PFSK-1 (cell line): Measurements from ENCODE around the gene SNCAIP.

Source experiments
- POLR2AphosphoS5 ChIP-seq: IDR thresholded peaks from 2 replicates; pipeline ENCODE4 v1.6.1; 2012; ENCODE audit warnings: low read depth, mild to moderate bottlenecking, control low read depth, low read length, moderate library complexity
- REST ChIP-seq, 2 experiments: IDR thresholded peaks; 2 replicates each; pipeline versions ENCODE4 v1.6.1 to v1.8.0; 2011 to 2012; ENCODE audit warnings: low read depth in 2 of 2, low read length in 2 of 2, control low read depth in 1 of 2, inconsistent platforms in 1 of 2, mild to moderate bottlenecking in 1 of 2, moderate library complexity in 1 of 2; ENCODE audit not compliant: insufficient read depth in 1 of 2

- TF ChIP-seq POLR2AphosphoS5 (no peak), REST (IDR thresholded peaks at IDR 0.05; ENCODE audit: insufficient read depth in 1 of 2, low read depth in 2 of 2, low read length in 2 of 2) (no peak)
Measured at GRCh38 chr5:122469384-122469919, 157.4 kb downstream of the SNCAIP start.
